WTC11 (cell line): ENCODE data around the gene TMEM135.

Experiments
- CREM ChIP-seq: sonication (generic); formaldehyde crosslinking; IDR thresholded peaks from 2 replicates; pipeline ENCODE4 v1.8.1; 2022; ENCODE audit warnings: mild to moderate bottlenecking, missing genetic modification reagents, moderate library complexity
- CTCF ChIP-seq: fragments of 200-600 bp; IDR thresholded peaks from 2 replicates; pipeline ENCODE4 v1.8.0; 2022; ENCODE audit warnings: antibody characterized with exemption
- E2F1 ChIP-seq: sonication (generic); formaldehyde crosslinking; IDR thresholded peaks from 2 replicates; pipeline ENCODE4 v1.8.0; 2022; ENCODE audit warnings: mild to moderate bottlenecking, missing genetic modification reagents
- MLX ChIP-seq: sonication (generic); formaldehyde crosslinking; IDR thresholded peaks from 2 replicates; pipeline ENCODE4 v1.8.1; 2023; ENCODE audit warnings: mild to moderate bottlenecking, missing genetic modification reagents, moderate library complexity
- PREB ChIP-seq: sonication (generic); formaldehyde crosslinking; IDR thresholded peaks from 2 replicates; pipeline ENCODE4 v1.8.1; 2022; ENCODE audit warnings: mild to moderate bottlenecking, missing genetic modification reagents, moderate library complexity, borderline replicate concordance
- TEAD1 ChIP-seq: sonication (generic); formaldehyde crosslinking; IDR thresholded peaks from 2 replicates; pipeline ENCODE4 v1.8.0; 2022; ENCODE audit warnings: mild to moderate bottlenecking, missing genetic modification reagents
- USF1 ChIP-seq: sonication (generic); formaldehyde crosslinking; IDR thresholded peaks from 2 replicates; pipeline ENCODE4 v1.8.0; 2022; ENCODE audit warnings: mild to moderate bottlenecking, missing genetic modification reagents
- USF2 ChIP-seq: sonication (generic); formaldehyde crosslinking; IDR thresholded peaks from 2 replicates; pipeline ENCODE4 v1.8.1; 2023; ENCODE audit warnings: mild to moderate bottlenecking, missing genetic modification reagents, moderate library complexity
- ZMAT4 ChIP-seq: fragments of 250-450 bp; sonication (Bioruptor Pico); IDR thresholded peaks from 2 replicates; pipeline ENCODE4 v1.9.0; 2021; ENCODE audit warnings: mild to moderate bottlenecking
- ZNF512 ChIP-seq: sonication (generic); formaldehyde crosslinking; IDR thresholded peaks from 2 replicates; pipeline ENCODE4 v1.8.1; 2022; ENCODE audit warnings: missing genetic modification reagents, borderline replicate concordance

- TF ChIP-seq PREB (CRISPR knock-in tag), result no peak
- no peak for TF ChIP-seq USF2 (CRISPR knock-in tag)
- no peak for TF ChIP-seq MLX (CRISPR knock-in tag)
- TF ChIP-seq CTCF, result no peak
- TF ChIP-seq TEAD1 (CRISPR knock-in tag), result no peak
- TF ChIP-seq ZMAT4, result no peak
- no peak for TF ChIP-seq CREM (CRISPR knock-in tag)
- no peak for TF ChIP-seq ZNF512 (CRISPR knock-in tag)
- TF ChIP-seq E2F1 (CRISPR knock-in tag), result no peak
- TF ChIP-seq USF1, result no peak
These were observed 228.2 kb downstream of the TMEM135 start for GRCh38 chr11:87265979-87266378.
